K562 (cell line): Measurements from ENCODE around the gene GRIN2A.

Experiments
- EP300 ChIP-seq: IDR thresholded peaks from 2 replicates; pipeline ENCODE4 v1.6.1; 2012; ENCODE audit warnings: low read length, improper control_type of control experiment
- GABPA ChIP-seq: fragments of 200-800 bp; sonication (Bioruptor generic); conservative IDR thresholded peaks from 2 replicates; pipeline ENCODE4 v1.6.1; 2016; ENCODE audit warnings: low read depth, missing genetic modification characterization, missing compliant biosample characterization
- NFYB ChIP-seq: IDR thresholded peaks from 2 replicates; pipeline ENCODE4 v1.6.1; 2011; ENCODE audit warnings: mild to moderate bottlenecking, moderate library complexity; ENCODE audit not compliant: insufficient read length; ENCODE audit errors: extremely low read depth

DNA sequence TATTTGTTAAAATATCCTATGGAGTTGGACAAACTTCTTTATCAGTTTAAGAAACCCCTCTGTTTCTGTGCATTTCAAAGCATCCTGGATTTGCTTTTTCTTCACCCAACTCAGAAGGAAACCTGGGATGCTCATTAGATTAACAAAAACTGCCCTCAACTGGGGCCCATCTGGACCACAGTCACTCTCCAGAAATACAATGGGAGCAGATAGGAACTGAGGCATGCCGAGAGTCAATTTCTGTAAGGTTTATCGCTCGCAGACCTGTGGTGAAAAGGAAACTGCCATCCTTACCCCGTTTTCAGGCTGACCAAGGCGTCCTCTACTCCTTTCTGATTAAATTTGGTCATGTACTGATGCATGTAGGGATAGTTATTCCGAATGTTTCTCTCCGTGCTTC, 360.3 kb downstream of the GRIN2A start:
- TF ChIP-seq GABPA (tag) (no peak), EP300 (no peak), NFYB (no peak)
